PC-9 (cell line): ENCODE results near the gene ACP6. TPM values are rescaled to one million over a fixed set of nuclear protein-coding genes. Genes with fewer than 3 reads are reported as not detected.

Experiments
- BruUV-seq: library from RNA; stranded (reverse); fragments of 400-500 nt; replicated peaks from 2 replicates; lab custom pipeline; 2021; lab: Mats Ljungman, UMichigan
- CTCF ChIA-PET: fragments of 300-600 bp; sonication (Branson Sonifier 250); formaldehyde crosslinking; loops from one replicate; lab custom pipeline; 2022; ENCODE audit warnings: antibody characterized with exemption; lab: Charles Lee
- POLR2A ChIA-PET: fragments of 300-600 bp; sonication (Branson Sonifier 250); formaldehyde crosslinking; loops from one replicate; lab custom pipeline; 2022; ENCODE audit warnings: antibody characterized with exemption; ENCODE audit not compliant: unreplicated experiment; lab: Charles Lee
- DNase-seq, 2 experiments: peaks; one replicate each; pipeline versions ENCODE4 v3.0.0 to v3.0.0-alpha.2; 2015 to 2022; ENCODE audit warnings: mixed read lengths in 1 of 2
- H2AFZ ChIP-seq: fragments of 200-600 bp; sonication (generic); 2 replicates; pipeline ENCODE4 v1.8.1; 2017; ENCODE audit warnings: antibody characterized with exemption
- H3F3A ChIP-seq: fragments of 200-600 bp; sonication (generic); 2 replicates; pipeline ENCODE4 v1.8.1; 2017; ENCODE audit warnings: antibody characterized with exemption, mild to moderate bottlenecking, low read depth; ENCODE audit not compliant: insufficient read depth
- H3K27ac ChIP-seq: fragments of 200-600 bp; sonication (generic); 2 replicates; pipeline ENCODE4 v1.6.1; 2016; ENCODE audit warnings: mixed run types
- H3K27me3 ChIP-seq: fragments of 200-600 bp; sonication (generic); 2 replicates; pipeline ENCODE4 v1.6.1; 2016; ENCODE audit warnings: low read depth, mixed run types; ENCODE audit not compliant: insufficient read depth
- H3K36me3 ChIP-seq: fragments of 200-600 bp; sonication (generic); 2 replicates; pipeline ENCODE4 v1.6.1; 2016; ENCODE audit warnings: low read depth, mixed run types
- H3K4me1 ChIP-seq: fragments of 200-600 bp; sonication (generic); replicated peaks from 2 replicates; pipeline ENCODE4 v1.6.1; 2016; ENCODE audit warnings: mixed run types; ENCODE audit not compliant: insufficient read depth
- H3K4me2 ChIP-seq: fragments of 200-600 bp; sonication (generic); 2 replicates; pipeline ENCODE4 v1.6.1; 2017; ENCODE audit warnings: mixed run types
- H3K4me3 ChIP-seq: fragments of 200-600 bp; sonication (generic); 2 replicates; pipeline ENCODE4 v1.6.1; 2016; ENCODE audit warnings: mixed run types
- H3K79me2 ChIP-seq: fragments of 200-600 bp; sonication (generic); 2 replicates; pipeline ENCODE4 v1.6.1; 2017; ENCODE audit warnings: low read depth, mixed run types
- H3K9me2 ChIP-seq: fragments of 200-600 bp; sonication (generic); 2 replicates; pipeline ENCODE4 v1.8.1; 2017; ENCODE audit warnings: mild to moderate bottlenecking; ENCODE audit not compliant: insufficient read depth
- H3K9me3 ChIP-seq: fragments of 200-600 bp; sonication (generic); 2 replicates; pipeline ENCODE4 v1.8.1; 2016; ENCODE audit warnings: low read depth; ENCODE audit not compliant: insufficient read depth
- H4K20me1 ChIP-seq: fragments of 200-600 bp; sonication (generic); 2 replicates; pipeline ENCODE4 v1.8.1; 2017; ENCODE audit not compliant: insufficient read depth
- CTCF ChIP-seq: fragments of 200-600 bp; sonication (generic); conservative IDR thresholded peaks from 2 replicates; pipeline ENCODE4 v1.6.1; 2017; ENCODE audit warnings: mixed run types, antibody characterized with exemption, mild to moderate bottlenecking, moderate library complexity
- EZH2 ChIP-seq: fragments of 200-600 bp; sonication (generic); IDR thresholded peaks from 2 replicates; pipeline ENCODE4 v1.8.0; 2017; ENCODE audit warnings: antibody characterized with exemption, low read depth
- intact Hi-C: fragments of 100-400 bp; cut with micrococcal nuclease; formaldehyde crosslinking; loops from one replicate; pipeline ENCODE4 v1.10.0; 2022; ENCODE audit not compliant: unreplicated experiment
- total RNA-seq: library from RNA; stranded (reverse); gene quantifications from 2 replicates; pipeline ENCODE4 v1.2.3, GENCODE V29; 2021

The ACP6 gene
- total RNA-seq, 1 experiment from 2014 or later: 71.4 TPM

DNA sequence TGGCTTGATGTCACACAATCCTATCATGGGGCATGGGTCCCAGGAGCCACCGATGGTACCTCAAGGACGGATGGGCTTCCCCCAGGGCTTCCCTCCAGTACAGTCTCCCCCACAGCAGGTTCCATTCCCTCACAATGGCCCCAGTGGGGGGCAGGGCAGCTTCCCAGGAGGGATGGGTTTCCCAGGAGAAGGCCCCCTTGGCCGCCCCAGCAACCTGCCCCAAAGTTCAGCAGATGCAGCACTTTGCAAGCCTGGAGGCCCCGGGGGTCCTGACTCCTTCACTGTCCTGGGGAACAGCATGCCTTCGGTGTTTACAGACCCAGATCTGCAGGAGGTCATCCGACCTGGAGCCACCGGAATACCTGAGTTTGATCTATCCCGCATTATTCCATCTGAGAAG lies 46.3 kb downstream of the ACP6 start:
- BruUV-seq: no TSS peak
- peaks cover 45% of the 10 kb centered on the region; the same call in 1 of the 2 replicates for H3F3A ChIP-seq
- no peaks in the 10 kb centered on the region for H3K27me3 ChIP-seq
- H3K79me2 ChIP-seq: no peaks in the 10 kb centered on the region
- no peak overlapping the region for H3K27ac ChIP-seq
- no peaks in the 10 kb centered on the region for H3K4me1 ChIP-seq
- no peaks in the 10 kb centered on the region for H3K9me3 ChIP-seq
- H3K36me3 ChIP-seq: peaks cover 43% of the 10 kb centered on the region
- no peaks in the 10 kb centered on the region for H3K9me2 ChIP-seq
- DNase-seq: no peak
- no peak overlapping the region for H2AFZ ChIP-seq
- no peak overlapping the region for H3K4me3 ChIP-seq
- TF ChIP-seq CTCF (no peak), EZH2 (no peak)
- no peaks in the 10 kb centered on the region for H4K20me1 ChIP-seq
- ChIA-PET CTCF (no interaction called here), POLR2A (no interaction called here)
- intact Hi-C loops: no loop called here
- H3K4me2 ChIP-seq: no peak overlapping the region

DNA sequence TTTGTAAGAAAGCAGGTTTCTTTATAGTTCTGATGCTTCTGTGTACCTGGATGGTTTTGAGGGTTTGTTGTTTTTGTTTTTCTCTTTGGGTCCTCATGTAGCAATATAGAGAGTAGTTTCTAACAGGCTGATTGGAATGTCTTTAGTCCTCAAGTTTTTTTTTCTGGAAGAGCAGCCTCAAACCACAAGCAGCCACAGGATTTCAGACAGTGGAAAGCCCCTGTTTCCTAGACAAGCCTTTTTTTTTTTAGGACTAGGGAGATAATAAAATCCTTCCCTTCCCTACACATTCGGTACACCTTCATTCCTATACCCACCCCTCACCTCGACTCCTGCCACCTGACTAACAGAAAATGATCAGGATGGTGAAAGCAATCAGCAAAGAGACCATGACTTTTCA lies 47.6 kb downstream of the ACP6 start:
- no peak for DNase-seq
- POLR2A ChIA-PET: no interaction called here
- H3K79me2 ChIP-seq: no peaks in the 10 kb centered on the region
- CTCF ChIA-PET: no interaction called here
- H3K9me2 ChIP-seq: no peaks in the 10 kb centered on the region
- intact Hi-C loops: no loop called here
- H3K4me1 ChIP-seq: no peaks in the 10 kb centered on the region
- H3K4me2 ChIP-seq: no peak overlapping the region
- H2AFZ ChIP-seq: no peak overlapping the region
- H4K20me1 ChIP-seq: no peaks in the 10 kb centered on the region
- BruUV-seq: no TSS peak
- H3K36me3 ChIP-seq: peaks cover 51% of the 10 kb centered on the region
- no peaks in the 10 kb centered on the region for H3K9me3 ChIP-seq
- H3F3A ChIP-seq: peaks cover 34% of the 10 kb centered on the region; the same call in 1 of the 2 replicates
- H3K27ac ChIP-seq: 0 out of 2 replicates have a peak overlapping the region, but pooled peaks have one; percentile 13
- no peaks in the 10 kb centered on the region for H3K27me3 ChIP-seq
- H3K4me3 ChIP-seq: no peak overlapping the region
- TF ChIP-seq EZH2 (no peak), CTCF (no peak)

GRCh38 chr1:147620543-147620942 lies 49.8 kb downstream of the ACP6 start:
- Histone ChIP-seq H3K4me2 (no peak overlapping the region), H3K27ac (no peak overlapping the region), H3K4me3 (no peak overlapping the region), H3K4me1 (no peaks in the 10 kb centered on the region), H3K9me3 (no peaks in the 10 kb centered on the region), H3K36me3 (peaks cover 57% of the 10 kb centered on the region), H3F3A (peaks cover 27% of the 10 kb centered on the region; the same call in 1 of the 2 replicates), H3K79me2 (no peaks in the 10 kb centered on the region), H3K27me3 (no peaks in the 10 kb centered on the region), H3K9me2 (no peaks in the 10 kb centered on the region), H4K20me1 (no peaks in the 10 kb centered on the region), H2AFZ (no peak overlapping the region)
- ChIA-PET POLR2A (no interaction called here), CTCF (no interaction called here)
- intact Hi-C loops: no loop called here
- no peak for DNase-seq
- BruUV-seq: no TSS peak
- no peak for TF ChIP-seq CTCF
- TF ChIP-seq EZH2: no peak
